Measurements from ENCODE around the gene CAPZA2.

DNA sequence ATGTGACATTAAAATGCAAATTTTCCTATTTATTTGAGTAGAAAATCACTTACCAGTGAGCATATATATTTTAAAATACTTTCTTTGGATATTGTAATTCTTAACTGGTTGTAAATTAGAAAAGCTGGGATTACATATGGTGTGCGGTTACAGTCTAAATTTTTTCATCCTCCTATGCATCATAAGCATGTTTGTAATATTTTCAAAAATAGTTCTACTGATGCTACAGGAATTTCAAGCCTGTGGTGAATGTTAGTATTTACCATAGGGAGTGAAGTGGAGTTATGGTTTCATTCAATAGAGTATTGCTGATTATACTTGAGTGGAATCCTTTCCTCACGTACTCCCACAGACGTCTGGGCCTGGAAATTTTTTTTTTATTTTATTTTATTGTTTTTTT is 56.3 kb downstream of the CAPZA2 start:
- TF ChIP-seq, protein P1, sequence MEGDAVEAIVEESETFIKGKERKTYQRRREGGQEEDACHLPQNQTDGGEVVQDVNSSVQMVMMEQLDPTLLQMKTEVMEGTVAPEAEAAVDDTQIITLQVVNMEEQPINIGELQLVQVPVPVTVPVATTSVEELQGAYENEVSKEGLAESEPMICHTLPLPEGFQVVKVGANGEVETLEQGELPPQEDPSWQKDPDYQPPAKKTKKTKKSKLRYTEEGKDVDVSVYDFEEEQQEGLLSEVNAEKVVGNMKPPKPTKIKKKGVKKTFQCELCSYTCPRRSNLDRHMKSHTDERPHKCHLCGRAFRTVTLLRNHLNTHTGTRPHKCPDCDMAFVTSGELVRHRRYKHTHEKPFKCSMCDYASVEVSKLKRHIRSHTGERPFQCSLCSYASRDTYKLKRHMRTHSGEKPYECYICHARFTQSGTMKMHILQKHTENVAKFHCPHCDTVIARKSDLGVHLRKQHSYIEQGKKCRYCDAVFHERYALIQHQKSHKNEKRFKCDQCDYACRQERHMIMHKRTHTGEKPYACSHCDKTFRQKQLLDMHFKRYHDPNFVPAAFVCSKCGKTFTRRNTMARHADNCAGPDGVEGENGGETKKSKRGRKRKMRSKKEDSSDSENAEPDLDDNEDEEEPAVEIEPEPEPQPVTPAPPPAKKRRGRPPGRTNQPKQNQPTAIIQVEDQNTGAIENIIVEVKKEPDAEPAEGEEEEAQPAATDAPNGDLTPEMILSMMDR (conservative IDR thresholded peaks at IDR 0.05 in 1 of 2, IDR thresholded peaks at IDR 0.05 in 1 of 2; ENCODE audit: extremely low read depth in 1 of 2, insufficient read depth in 1 of 2, low read depth in 1 of 2, low read length in 2 of 2), result no peak
- TF ChIP-seq EZH2 (IDR thresholded peaks at IDR 0.05; ENCODE audit: borderline replicate concordance, low read length), result no peak
